ENCODE data around the gene GCH1.
"Not testable (repeated sequence)": the region's sequence is repeated elsewhere in the genome, so short reads cannot be mapped to it uniquely, and the experiment has no call there.

The GCH1 gene

DNA sequence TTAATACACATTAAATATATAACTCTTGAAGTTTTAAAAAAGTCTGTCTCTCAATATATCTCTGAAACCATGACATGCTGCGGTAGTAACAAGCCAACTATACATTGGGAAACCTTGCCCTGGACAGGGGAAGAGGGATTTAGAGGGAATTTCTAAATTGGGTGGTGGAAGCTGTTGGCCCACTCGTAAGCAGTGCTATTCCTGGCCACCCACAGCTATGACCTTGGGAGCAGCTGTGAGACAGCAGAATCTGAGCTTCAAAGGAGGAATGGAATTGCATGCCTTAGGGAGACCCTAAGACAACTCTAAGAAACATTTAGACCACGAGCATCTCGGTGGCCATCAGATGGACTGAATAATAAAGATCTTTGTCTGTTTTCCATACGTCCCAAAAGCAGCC is 15.8 kb upstream of the GCH1 start:
- ChIA-PET POLR2A (no interaction called here), CTCF (no interaction called here)
- TF ChIP-seq ELF4 (IDR thresholded peaks at IDR 0.05) (no peak), ARNT (IDR thresholded peaks at IDR 0.05) (no peak), NFRKB (IDR thresholded peaks at IDR 0.05) (no peak), ZNF384 (IDR thresholded peaks at IDR 0.05) (no peak), TARDBP (IDR thresholded peaks at IDR 0.05) (no peak), FOXA1 (IDR thresholded peaks at IDR 0.05) (no peak)
- TF ChIP-seq, protein P1, sequence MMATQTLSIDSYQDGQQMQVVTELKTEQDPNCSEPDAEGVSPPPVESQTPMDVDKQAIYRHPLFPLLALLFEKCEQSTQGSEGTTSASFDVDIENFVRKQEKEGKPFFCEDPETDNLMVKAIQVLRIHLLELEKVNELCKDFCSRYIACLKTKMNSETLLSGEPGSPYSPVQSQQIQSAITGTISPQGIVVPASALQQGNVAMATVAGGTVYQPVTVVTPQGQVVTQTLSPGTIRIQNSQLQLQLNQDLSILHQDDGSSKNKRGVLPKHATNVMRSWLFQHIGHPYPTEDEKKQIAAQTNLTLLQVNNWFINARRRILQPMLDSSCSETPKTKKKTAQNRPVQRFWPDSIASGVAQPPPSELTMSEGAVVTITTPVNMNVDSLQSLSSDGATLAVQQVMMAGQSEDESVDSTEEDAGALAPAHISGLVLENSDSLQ (IDR thresholded peaks at IDR 0.05) = no peak
- DNase-seq (ENCODE audit: extremely low spot score) = no peak

DNA sequence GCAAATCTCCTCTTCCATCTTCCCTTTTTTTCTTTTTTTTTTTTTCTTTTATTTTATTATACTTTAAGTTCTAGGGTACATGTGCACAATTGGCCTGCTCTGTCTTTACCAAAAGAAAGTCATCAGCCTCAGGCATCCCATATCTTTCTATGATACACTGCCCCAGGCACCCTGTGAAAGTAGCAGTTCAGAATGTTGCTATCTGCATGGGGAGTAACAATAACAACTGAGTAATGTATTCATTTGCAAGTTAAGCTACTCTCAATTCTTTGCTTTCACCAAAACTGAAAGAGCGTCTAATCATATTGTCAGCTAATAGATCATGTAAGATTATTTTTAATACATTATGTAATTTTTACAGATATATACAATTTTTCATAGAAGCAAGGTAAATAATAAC is 13.5 kb upstream of the GCH1 start:
- ChIA-PET POLR2A (no interaction called here), CTCF (no interaction called here)
- TF ChIP-seq BHLHE40 (IDR thresholded peaks at IDR 0.05; ENCODE audit: borderline replicate concordance) (no peak), ELF4 (IDR thresholded peaks at IDR 0.05) (no peak), FOXA1 (IDR thresholded peaks at IDR 0.05) (no peak), NFRKB (IDR thresholded peaks at IDR 0.05) (no peak), ARNT (IDR thresholded peaks at IDR 0.05) (no peak), TARDBP (IDR thresholded peaks at IDR 0.05) (no peak), SUZ12 (IDR thresholded peaks at IDR 0.05) (no peak), SP1 (IDR thresholded peaks at IDR 0.05) (no peak), CTBP1 (IDR thresholded peaks at IDR 0.05; ENCODE audit: borderline replicate concordance) (no peak), FOXM1 (IDR thresholded peaks at IDR 0.05; ENCODE audit: borderline replicate concordance) (no peak), ZNF384 (IDR thresholded peaks at IDR 0.05) (no peak), FOXK2 (IDR thresholded peaks at IDR 0.05) (no peak)
- TF ChIP-seq, protein P1 (IDR thresholded peaks at IDR 0.05) = no peak
- DNase-seq (ENCODE audit: extremely low spot score) = no peak

DNA sequence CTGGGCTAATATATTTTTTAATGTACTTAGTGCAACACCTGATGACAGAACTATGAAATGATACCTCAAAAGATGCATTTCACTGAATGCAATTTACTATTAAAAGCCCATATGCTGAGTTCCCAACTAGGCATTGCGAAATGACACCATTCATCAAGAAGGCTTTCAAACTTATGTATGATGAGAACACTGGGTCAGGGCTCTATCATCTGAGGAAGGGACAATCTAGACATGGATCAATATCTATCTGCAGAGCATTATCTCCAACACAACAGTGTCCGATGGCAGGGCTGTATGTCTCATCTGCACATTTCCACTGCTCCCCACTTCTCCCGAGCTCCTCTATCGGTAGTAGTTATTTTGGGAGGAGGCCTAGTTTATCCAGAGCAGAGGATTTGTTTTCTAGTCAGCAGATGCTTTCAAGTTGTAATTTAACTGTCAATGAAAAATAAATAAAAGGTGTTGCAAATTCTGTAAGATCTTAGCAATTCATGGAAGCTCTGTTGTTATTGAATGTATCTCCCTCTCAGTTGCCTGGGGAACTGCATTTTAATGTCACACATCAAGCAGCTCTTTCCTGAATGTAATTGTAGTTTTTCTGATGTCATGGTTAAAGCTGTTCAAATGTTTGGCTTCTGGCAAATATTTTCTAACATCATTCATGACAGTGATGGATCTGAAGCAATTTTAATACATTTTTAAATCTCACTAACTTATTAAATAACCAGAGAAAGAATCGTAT is 7.4 kb upstream of the GCH1 start:
- DNase-seq (ENCODE audit: extremely low spot score) = no peak
- TF ChIP-seq FOXK2 (IDR thresholded peaks at IDR 0.05) (no peak), L3MBTL2 (conservative IDR thresholded peaks at IDR 0.05) (no peak), LEF1 (IDR thresholded peaks at IDR 0.05; ENCODE audit: borderline replicate concordance) (no peak), FOXA1 (IDR thresholded peaks at IDR 0.05) (no peak)
- POLR2A ChIA-PET = no interaction called here
- CTCF ChIA-PET = no interaction called here

DNA sequence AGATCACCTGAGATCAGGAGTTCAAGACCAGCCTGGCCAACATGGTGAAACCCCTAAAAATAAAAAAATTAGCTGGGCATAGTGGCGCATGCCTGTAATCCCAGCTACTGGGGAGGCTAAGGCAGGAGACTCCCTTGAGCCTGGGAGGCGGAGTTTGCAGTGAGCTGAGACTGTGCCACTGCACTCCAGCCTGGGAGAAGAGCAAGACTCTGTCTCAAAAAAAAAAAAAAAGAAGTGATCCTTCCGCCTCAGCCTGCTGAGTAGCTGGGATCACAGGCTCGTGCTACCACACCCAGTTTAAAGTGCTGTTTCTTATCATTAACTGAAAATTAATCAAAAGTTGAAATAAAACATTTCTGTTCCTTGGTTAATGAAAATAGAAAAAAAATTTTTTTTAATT is 6.3 kb upstream of the GCH1 start:
- POLR2A ChIA-PET; DNase-seq (ENCODE audit: extremely low spot score); CTCF ChIA-PET: not testable (repeated sequence)

DNA sequence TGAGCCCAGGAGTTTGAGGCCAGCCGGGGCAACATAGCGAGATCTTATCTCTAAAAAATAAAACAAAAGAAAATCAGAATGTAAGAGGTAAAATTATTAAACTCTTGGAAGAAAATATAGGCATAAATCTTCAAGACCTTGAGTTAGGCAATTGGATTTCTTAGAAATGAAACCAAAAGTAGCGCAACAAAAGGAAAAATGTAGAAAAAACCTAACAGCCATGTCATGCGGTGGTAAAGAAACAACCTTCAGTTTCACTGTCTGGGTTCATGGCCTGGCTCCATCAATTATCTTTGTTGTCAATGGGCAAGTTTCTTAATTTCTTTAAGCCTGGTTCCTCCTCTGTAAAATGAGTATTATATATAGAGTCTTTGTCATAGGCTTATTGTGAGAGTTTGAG is 5.6 kb upstream of the GCH1 start:
- ChIA-PET CTCF (no interaction called here), POLR2A (no interaction called here)
- no peak for DNase-seq (ENCODE audit: extremely low spot score)
- no peak for TF ChIP-seq L3MBTL2 (conservative IDR thresholded peaks at IDR 0.05)
- TF ChIP-seq FOXA1 (IDR thresholded peaks at IDR 0.05) = no peak
- no peak for TF ChIP-seq FOXK2 (IDR thresholded peaks at IDR 0.05)
- TF ChIP-seq ELF4 (IDR thresholded peaks at IDR 0.05) = no peak
- TF ChIP-seq NFRKB (IDR thresholded peaks at IDR 0.05) = no peak
- TF ChIP-seq ZNF384 (IDR thresholded peaks at IDR 0.05) = no peak
- TF ChIP-seq LEF1 (IDR thresholded peaks at IDR 0.05; ENCODE audit: borderline replicate concordance) = no peak
- TF ChIP-seq BHLHE40 (IDR thresholded peaks at IDR 0.05; ENCODE audit: borderline replicate concordance) = no peak
- TF ChIP-seq, protein P1 (IDR thresholded peaks at IDR 0.05) = no peak
- no peak for TF ChIP-seq SP1 (IDR thresholded peaks at IDR 0.05)
- no peak for TF ChIP-seq HDGF (IDR thresholded peaks at IDR 0.05; ENCODE audit: borderline replicate concordance)
- TF ChIP-seq TARDBP (IDR thresholded peaks at IDR 0.05) = no peak
- no peak for TF ChIP-seq SUZ12 (IDR thresholded peaks at IDR 0.05)
- TF ChIP-seq FOXM1 (IDR thresholded peaks at IDR 0.05; ENCODE audit: borderline replicate concordance) = no peak
- TF ChIP-seq ARNT (IDR thresholded peaks at IDR 0.05) = no peak
- TF ChIP-seq CTBP1 (IDR thresholded peaks at IDR 0.05; ENCODE audit: borderline replicate concordance) = no peak

DNA sequence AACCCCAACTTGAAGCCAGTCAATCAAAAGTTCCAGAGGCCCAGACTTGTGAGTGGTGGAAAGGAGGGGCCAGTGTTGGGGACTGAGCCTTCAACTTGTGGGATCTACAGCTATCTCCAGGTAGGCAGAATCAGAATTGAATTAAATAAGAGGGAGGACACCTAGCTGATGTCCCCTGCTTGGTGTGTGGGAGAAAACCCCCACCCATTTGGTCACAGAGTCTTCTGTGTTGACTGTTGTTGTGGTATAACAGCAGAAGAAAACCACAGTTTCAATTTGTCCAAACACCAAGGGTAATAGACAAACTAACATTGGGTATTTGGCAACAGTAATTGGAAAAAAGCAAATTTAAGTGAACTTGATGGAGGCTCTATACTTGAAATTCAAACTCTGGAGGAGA is 3.4 kb upstream of the GCH1 start:
- DNase-seq (ENCODE audit: extremely low spot score) = no peak
- ChIA-PET CTCF (no interaction called here), POLR2A (no interaction called here)
- TF ChIP-seq SP1 (IDR thresholded peaks at IDR 0.05) (no peak), FOXA1 (IDR thresholded peaks at IDR 0.05) (no peak), NFRKB (IDR thresholded peaks at IDR 0.05) (no peak), BHLHE40 (IDR thresholded peaks at IDR 0.05; ENCODE audit: borderline replicate concordance) (no peak), L3MBTL2 (conservative IDR thresholded peaks at IDR 0.05) (no peak)

DNA sequence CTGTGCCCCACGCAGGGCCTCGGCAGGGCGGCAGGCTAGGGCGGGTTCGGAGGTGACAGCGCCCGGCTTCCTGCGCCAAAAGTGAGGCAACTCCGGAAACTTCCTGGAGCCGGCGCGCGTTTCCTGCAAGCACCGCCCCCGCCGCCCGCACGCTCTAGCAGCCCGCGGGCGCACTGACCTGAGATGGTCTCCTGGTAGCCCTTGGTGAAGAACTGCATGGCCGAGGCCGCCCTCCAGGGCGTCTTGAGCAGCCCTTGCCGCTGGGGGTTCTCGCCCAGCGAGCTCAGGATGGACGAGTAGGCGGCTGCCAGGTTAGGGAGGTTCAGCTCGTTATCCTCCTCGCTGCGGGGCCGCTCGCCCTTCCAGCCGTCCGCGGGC is 494 bp downstream of the GCH1 start:
- CTCF ChIA-PET = interaction anchor here (0.9 kb wide), 1 partner anchor 14 kb away, joined by 4 read pairs; no protein-coding TSS in a partner anchor
- peak; percentile 55 for DNase-seq (ENCODE audit: extremely low spot score)
- TF ChIP-seq CTBP1 (IDR thresholded peaks at IDR 0.05; ENCODE audit: borderline replicate concordance) (no peak; the same call in 1 of the 2 replicates), FOXA1 (IDR thresholded peaks at IDR 0.05) (no peak), L3MBTL2 (conservative IDR thresholded peaks at IDR 0.05) (no peak), LEF1 (IDR thresholded peaks at IDR 0.05; ENCODE audit: borderline replicate concordance) (no peak), HDGF (IDR thresholded peaks at IDR 0.05; ENCODE audit: borderline replicate concordance) (no peak), SP1 (IDR thresholded peaks at IDR 0.05) (no peak), ELF4 (IDR thresholded peaks at IDR 0.05) (no peak), TARDBP (IDR thresholded peaks at IDR 0.05) (no peak), SUZ12 (IDR thresholded peaks at IDR 0.05) (no peak), FOXM1 (IDR thresholded peaks at IDR 0.05; ENCODE audit: borderline replicate concordance) (no peak), ARNT (IDR thresholded peaks at IDR 0.05) (no peak), BHLHE40 (IDR thresholded peaks at IDR 0.05; ENCODE audit: borderline replicate concordance) (no peak), NFRKB (IDR thresholded peaks at IDR 0.05) (no peak), FOXK2 (IDR thresholded peaks at IDR 0.05) (no peak), ZNF384 (IDR thresholded peaks at IDR 0.05) (no peak)
- TF ChIP-seq, protein P1 (IDR thresholded peaks at IDR 0.05) = no peak
- POLR2A ChIA-PET = interaction anchor here (1.0 to 1.3 kb wide), 2 partner anchors 32 to 84 kb away, joined by 3 to 5 read pairs; no protein-coding TSS in a partner anchor
